ENCODE results near the gene SMARCD1.
"Not testable (repeated sequence)": the region's sequence is repeated elsewhere in the genome, so short reads cannot be mapped to it uniquely, and the experiment has no call there.

The SMARCD1 gene

DNA sequence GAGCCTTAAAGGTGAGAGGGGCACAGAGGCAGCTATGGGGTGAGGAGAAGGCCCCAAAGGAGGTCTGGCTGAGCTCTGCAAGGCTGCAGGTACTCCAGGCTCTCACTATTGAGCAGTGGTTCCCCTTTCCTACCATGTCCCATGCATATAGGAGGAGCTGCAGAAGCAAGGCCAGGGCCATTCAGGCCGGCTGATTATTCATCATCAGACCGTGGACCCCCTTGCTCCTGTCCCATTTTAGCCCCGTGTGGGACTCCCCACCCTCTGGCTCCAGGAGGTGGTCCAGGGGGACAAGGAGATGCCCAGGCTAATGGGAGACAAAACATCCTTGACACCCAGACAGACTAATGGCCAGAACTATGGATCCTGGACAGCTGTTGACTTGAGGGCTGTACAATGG, 21.8 kb downstream of the SMARCD1 start:
- DNase-seq, result no peak

- no peak for DNase-seq
Measured at GRCh38 chr12:50107416-50108268, 22.5 kb downstream of the SMARCD1 start.

- DNase-seq, result no peak
Measured at GRCh38 chr12:50109319-50109718, 24.2 kb downstream of the SMARCD1 start.

DNA sequence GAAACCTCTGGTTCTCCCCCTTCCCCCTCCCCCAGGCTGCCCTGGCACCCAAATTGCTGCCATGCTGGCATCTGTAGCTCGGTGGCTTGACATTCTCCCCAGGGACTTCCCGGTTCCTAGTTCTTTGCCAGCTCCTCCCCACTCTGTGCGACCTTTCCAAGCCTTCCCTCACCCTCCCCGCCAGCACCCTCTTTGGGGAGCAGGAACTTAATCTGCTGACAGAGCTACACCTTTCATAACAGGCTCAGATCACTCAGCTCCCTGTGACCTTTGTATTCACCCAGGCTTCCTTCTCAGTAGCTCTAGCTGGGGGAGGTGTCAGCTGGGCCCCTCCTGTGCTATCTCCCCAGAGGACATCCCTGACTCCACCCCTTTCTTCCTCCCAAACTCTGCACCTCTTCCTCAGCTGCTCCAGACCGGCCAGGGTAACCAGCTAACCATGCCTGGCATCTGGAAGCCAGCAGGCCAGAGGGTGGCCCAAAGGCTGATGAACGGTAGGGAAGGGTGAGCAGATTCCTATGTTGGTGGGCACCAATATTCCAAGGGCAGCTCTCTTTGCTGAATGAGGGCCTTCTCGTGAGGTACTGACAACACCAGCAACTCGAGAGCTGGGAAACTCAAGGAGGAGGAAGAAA, 25.1 kb downstream of the SMARCD1 start:
- no peak for DNase-seq

DNA sequence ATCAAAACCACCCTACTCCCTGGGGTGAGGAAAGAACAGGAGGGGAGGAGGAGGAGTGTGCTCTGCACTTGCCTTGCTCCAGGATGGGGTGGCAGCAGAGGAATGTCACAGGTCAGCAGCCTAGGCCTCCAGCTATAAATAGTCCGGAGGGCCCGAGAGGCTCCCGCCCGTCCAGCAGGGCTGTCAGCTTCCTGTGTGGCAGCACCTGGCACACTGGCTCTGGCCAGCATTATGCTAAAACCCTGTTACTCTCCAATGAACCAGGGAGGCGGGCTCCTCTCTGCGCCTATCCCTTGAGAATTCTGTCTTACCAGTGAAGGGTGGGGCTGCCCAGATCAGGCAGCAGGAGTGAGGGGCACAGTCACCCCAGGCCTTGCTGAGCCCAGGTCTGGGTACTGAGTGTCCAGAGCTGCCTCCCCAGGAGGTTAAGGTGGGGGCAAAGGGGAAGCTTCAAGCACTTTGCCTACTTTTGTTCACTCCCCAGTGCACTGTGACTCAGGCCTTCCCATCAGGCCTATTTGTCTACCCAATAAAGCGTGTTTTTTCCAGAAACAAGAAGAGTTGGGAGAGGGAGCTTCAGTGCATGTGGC, 25.7 kb downstream of the SMARCD1 start:
- peak; percentile 16 for DNase-seq

GRCh38 chr12:50111395-50111692, 26.2 kb downstream of the SMARCD1 start:
- no peak for DNase-seq

- DNase-seq, result peak; percentile 100
Measured at GRCh38 chr12:50111693-50112455, 26.7 kb downstream of the SMARCD1 start, which contains the start of gene COX14. Gene COX14 (plus strand): TSS chr12:50112236. CDS start chr12:50120044, 7,808 bp downstream.

- DNase-seq, result no peak
Measured at GRCh38 chr12:50112456-50113218, 27.5 kb downstream of the SMARCD1 start.

GRCh38 chr12:50117057-50117622, 32.0 kb downstream of the SMARCD1 start:
- DNase-seq, result no peak

- DNase-seq, result no peak
Measured at GRCh38 chr12:50119387-50119786, 34.2 kb downstream of the SMARCD1 start.

DNA sequence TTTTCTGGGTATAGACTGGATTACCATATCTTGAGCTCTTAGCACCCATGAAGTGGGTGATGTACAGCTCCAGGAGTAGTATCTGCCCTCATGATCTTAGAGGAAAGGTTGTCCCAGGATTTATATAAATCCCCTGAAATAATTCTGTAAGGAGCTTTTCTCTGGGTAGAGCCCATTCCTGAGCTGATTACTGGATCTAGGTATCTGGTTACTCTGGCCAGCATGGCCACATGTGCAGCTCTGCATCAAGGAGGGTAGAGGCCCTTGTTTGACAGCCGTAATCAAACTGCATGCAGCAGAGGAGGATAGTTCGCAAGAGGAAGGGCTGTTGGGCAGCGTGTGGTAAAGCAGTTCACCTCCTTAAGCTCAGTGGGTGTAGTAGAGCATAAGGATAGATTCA, 35.4 kb downstream of the SMARCD1 start:
- no peak for DNase-seq

DNA sequence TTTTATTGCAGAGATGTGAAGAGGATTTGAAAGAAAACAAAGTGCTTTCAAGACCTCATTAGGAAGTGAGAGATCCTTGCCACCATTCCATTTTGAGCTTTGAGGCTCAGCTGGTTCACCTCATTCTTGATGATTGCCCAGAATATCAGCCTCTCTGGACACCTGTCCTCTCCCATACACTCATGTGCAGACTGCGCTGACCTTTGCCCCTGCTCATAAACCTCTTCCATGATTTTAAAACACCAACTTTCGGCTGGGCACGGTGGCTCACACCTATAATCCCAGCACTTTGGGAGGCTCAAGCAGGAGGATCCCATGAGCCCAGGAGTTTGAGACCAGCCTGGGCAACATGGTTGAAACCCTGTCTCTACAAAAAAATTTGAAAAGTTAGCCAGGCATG, 35.8 kb downstream of the SMARCD1 start:
- no peak for DNase-seq

- DNase-seq, result no peak
Measured at GRCh38 chr12:50121641-50122040, 36.5 kb downstream of the SMARCD1 start.

DNA sequence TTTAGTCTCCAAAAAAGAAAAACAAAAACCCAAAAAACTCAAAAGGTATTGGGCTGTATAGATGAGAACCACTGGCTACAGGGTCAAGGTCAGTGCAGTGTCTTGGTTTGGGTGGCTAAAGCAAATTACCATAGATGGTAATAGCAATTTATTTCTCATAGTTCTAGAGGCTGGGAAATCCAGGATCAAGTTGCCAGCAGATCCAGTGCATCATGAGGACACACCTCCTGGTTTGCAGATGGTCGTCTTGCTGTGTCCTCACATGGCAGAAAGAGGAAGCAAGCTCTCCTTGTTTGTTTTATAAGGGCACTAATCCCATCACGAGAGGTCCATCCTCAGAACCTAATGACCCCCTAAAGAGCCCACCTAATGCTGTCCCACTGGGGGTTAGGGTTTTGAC, 38.1 kb downstream of the SMARCD1 start:
- DNase-seq, result no peak

DNA sequence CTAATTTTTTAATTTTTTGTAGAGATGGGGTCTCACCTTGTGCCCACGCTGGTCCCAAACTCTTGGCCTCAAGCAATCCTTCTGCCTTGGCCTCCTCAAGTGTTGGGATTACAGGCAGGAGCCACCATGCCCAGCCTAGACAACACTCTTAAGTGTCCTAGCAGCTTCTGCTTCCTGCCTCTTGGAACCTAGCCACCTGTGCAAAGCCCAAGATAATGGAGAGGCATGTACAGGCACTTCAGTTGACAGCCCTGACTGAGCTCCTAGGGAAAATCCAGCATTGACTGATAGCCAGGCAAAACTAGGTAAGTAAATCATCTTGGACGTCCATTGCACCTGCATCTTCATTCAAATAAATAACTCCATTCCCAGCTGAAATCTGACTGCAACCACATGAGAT, 42.4 kb downstream of the SMARCD1 start:
- no peak for DNase-seq

DNA sequence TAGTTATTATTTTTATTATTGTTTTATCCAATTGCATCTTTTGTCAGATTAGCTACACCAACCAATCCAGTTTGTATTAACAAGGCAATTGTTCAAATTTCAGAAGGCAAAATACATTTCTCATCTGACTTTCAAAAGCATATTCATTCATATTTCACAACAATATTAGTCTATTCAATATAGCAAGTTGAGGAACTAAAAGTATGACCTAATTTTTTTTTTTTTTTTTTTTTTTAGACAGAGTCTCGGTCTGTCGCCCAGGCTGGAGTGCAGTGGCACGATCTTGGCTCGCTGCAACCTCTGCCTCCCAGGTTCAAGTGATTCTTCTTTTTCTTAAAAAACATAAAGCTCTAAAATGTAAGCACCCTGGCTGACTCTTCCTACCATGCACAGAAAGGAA, 44.1 kb downstream of the SMARCD1 start:
- DNase-seq, result no peak

DNA sequence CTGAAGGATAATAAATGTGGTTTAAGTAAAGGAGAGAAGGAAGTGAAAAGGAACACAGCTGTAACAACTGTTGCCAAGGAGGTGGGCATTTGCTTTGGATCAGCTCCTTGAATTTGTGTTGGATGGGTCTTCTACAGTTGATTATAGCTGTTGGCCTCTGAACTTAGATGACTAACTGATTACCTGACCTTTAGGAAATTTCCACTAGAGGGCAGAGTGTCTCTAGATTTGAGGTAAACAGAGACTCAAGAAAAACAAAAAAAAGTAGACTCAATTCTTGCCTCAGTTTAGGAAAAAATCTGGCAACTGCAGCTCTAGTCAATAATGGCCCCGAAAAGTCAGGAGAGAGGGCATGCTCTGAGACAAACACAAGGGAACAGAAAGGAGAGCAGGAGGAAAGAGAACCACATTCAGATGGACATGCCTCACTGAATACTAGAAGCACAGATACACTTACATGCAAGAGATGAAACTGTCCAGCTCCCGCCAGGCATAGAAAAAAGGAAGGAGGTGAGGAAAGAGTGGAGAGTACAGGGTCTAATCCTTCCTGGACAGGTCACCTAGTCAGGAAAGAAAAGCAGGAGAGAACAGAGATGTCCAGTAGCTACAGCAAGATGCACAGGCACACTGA, 47.5 kb downstream of the SMARCD1 start:
- DNase-seq, result no peak

- DNase-seq, result no peak
Measured at GRCh38 chr12:50142993-50143392, 57.9 kb downstream of the SMARCD1 start.

GRCh38 chr12:50145439-50145838, 60.3 kb downstream of the SMARCD1 start:
- DNase-seq, result no peak

DNA sequence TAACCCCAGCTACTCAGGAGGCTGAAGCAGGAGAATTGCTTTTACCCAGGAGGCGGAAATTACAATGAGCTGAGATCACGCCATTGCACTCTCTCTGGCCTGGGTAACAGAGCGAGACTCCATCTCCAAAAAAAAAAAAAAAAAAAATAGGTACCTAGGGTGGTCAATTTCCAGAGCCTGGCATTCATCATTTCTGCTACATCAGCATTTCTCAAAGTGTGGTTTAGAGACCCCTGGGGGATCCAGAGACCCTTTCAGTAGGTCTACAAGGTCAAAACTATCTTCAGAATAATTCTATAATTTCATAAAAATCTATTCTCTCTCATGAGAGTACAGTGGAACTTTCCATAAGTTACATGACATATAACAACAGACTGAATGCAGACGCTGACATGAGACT, 62.1 kb downstream of the SMARCD1 start:
- no peak for DNase-seq

- DNase-seq, result not testable (repeated sequence)
Measured at GRCh38 chr12:50148011-50148410, 62.9 kb downstream of the SMARCD1 start.

GRCh38 chr12:50149311-50149710, 64.2 kb downstream of the SMARCD1 start:
- no peak for DNase-seq
